HG03095 (cell line): ENCODE measurements around the gene HTR5A.

Experiments used
- ATAC-seq: cut with Tn5 transposase; IDR thresholded peaks from one replicate; pipeline ENCODE4 v1.9.1; 2021; ENCODE audit warnings: moderate library complexity; ENCODE audit not compliant: unreplicated experiment

The HTR5A gene

GRCh38 chr7:155084969-155085368 lies 14.8 kb downstream of the HTR5A start:
- ATAC-seq, result no peak

GRCh38 chr7:155090684-155091083 lies 20.6 kb downstream of the HTR5A start:
- ATAC-seq, result no peak

GRCh38 chr7:155093596-155093995 lies 23.5 kb downstream of the HTR5A start:
- ATAC-seq, result no peak

- no peak for ATAC-seq
Observed at GRCh38 chr7:155094636-155095135, 24.6 kb downstream of the HTR5A start.

GRCh38 chr7:155097338-155097737 lies 27.2 kb downstream of the HTR5A start:
- no peak for ATAC-seq

- no peak for ATAC-seq
Observed at GRCh38 chr7:155103839-155104238, 33.7 kb downstream of the HTR5A start.

GRCh38 chr7:155104913-155105312 lies 34.8 kb downstream of the HTR5A start:
- ATAC-seq, result no peak

GRCh38 chr7:155106356-155106755 lies 36.2 kb downstream of the HTR5A start:
- ATAC-seq, result no peak

GRCh38 chr7:155107126-155107525 lies 37.0 kb downstream of the HTR5A start:
- no peak for ATAC-seq

GRCh38 chr7:155108144-155108901 lies 38.2 kb downstream of the HTR5A start:
- no peak for ATAC-seq

GRCh38 chr7:155109121-155109520 lies 39.0 kb downstream of the HTR5A start:
- no peak for ATAC-seq

GRCh38 chr7:155115288-155115687 lies 45.2 kb downstream of the HTR5A start:
- ATAC-seq, result no peak

GRCh38 chr7:155119801-155120382 lies 49.8 kb downstream of the HTR5A start:
- ATAC-seq, result no peak

GRCh38 chr7:155120460-155120859 lies 50.3 kb downstream of the HTR5A start:
- no peak for ATAC-seq

GRCh38 chr7:155122831-155123230 lies 52.7 kb downstream of the HTR5A start:
- ATAC-seq, result no peak

GRCh38 chr7:155123413-155123812 lies 53.3 kb downstream of the HTR5A start:
- ATAC-seq, result no peak

- ATAC-seq, result peak; percentile 71
Observed at GRCh38 chr7:155124706-155125105, 54.6 kb downstream of the HTR5A start.

- ATAC-seq, result no peak
Observed at GRCh38 chr7:155129186-155129585, 59.1 kb downstream of the HTR5A start.

- no peak for ATAC-seq
Observed at GRCh38 chr7:155129789-155130188, 59.7 kb downstream of the HTR5A start.

- ATAC-seq, result no peak
Observed at GRCh38 chr7:155130493-155130892, 60.4 kb downstream of the HTR5A start.

- no peak for ATAC-seq
Observed at GRCh38 chr7:155131090-155131489, 61.0 kb downstream of the HTR5A start.

- ATAC-seq, result no peak
Observed at GRCh38 chr7:155132431-155132830, 62.3 kb downstream of the HTR5A start.
